H1 (cell line): ENCODE data around the gene PROSER2. TPM values are rescaled to one million over a fixed set of nuclear protein-coding genes. Genes with fewer than 3 reads are reported as not detected.

Experiments
- CTCF ChIA-PET: fragments of 300-600 bp; sonication (Branson Sonifier 250); formaldehyde crosslinking; loops from one replicate; lab custom pipeline; 2021; ENCODE audit not compliant: partially characterized antibody; lab: Charles Lee
- POLR2A ChIA-PET: fragments of 300-600 bp; sonication (Branson Sonifier 250); formaldehyde crosslinking; loops from one replicate; lab custom pipeline; 2021; ENCODE audit warnings: inconsistent platforms; ENCODE audit not compliant: partially characterized antibody; lab: Charles Lee
- DNase-seq, 2 experiments: peaks; one replicate each; pipeline versions ENCODE4 v3.0.0 to v3.0.0-alpha.2; 2010 to 2022; ENCODE audit warnings: low spot score in 2 of 2, low read depth in 1 of 2, mixed read lengths in 1 of 2
- FAIRE-seq: peaks from 2 replicates; lab custom pipeline; 2011; peaks lifted over from hg19 to GRCh38; lab: Jason Lieb, UNC
- H2AFZ ChIP-seq: 2 replicates; pipeline ENCODE4 v1.8.1; 2012; ENCODE audit warnings: low read length, inconsistent platforms
- H2AK5ac ChIP-seq: 2 replicates; pipeline ENCODE4 v1.6.1; 2013; ENCODE audit warnings: low read depth, low read length
- H2BK120ac ChIP-seq: replicated peaks from 2 replicates; pipeline ENCODE3; 2013; ENCODE audit warnings: low read depth, low read length, inconsistent platforms
- H2BK12ac ChIP-seq: 2 replicates; pipeline ENCODE4 v1.6.1; 2013; ENCODE audit warnings: low read depth, low read length
- H2BK15ac ChIP-seq: 2 replicates; pipeline ENCODE4 v1.6.1; 2013; ENCODE audit warnings: low read length
- H2BK20ac ChIP-seq: 2 replicates; pipeline ENCODE4 v1.6.1; 2013; ENCODE audit warnings: low read length
- H2BK5ac ChIP-seq: 2 replicates; pipeline ENCODE4 v1.6.1; 2013; ENCODE audit warnings: low read depth, low read length
- H3K14ac ChIP-seq: 2 replicates; pipeline ENCODE4 v1.6.1; 2013; ENCODE audit warnings: inconsistent platforms; ENCODE audit not compliant: insufficient read length
- H3K18ac ChIP-seq: 2 replicates; pipeline ENCODE4 v1.6.1; 2013; ENCODE audit warnings: low read length; ENCODE audit errors: extremely low read depth
- H3K23ac ChIP-seq: 2 replicates; pipeline ENCODE4 v1.6.1; 2013; ENCODE audit warnings: inconsistent platforms; ENCODE audit not compliant: insufficient read length
- H3K23me2 ChIP-seq: 2 replicates; pipeline ENCODE4 v1.6.1; 2013; ENCODE audit warnings: low read depth, low read length
- H3K27ac ChIP-seq: 2 replicates; pipeline ENCODE4 v1.6.1; 2011; ENCODE audit warnings: low read depth, low read length, inconsistent platforms
- H3K27me3 ChIP-seq, 4 experiments: replicated peaks in 1 of 4; 1 replicate in 1 of 4; 2 replicates in 3 of 4; pipeline versions ENCODE4 v1.6.1 to v1.8.1; 2011 to 2013; ENCODE audit warnings: low read length in 3 of 4, mild to moderate bottlenecking in 3 of 4, inconsistent platforms in 2 of 4, mixed read lengths in 2 of 4, moderate library complexity in 1 of 4; ENCODE audit not compliant: control insufficient read depth in 3 of 4, insufficient read depth in 3 of 4; ENCODE audit errors: extremely low read depth in 1 of 4
- H3K36me3 ChIP-seq, 4 experiments: 2 replicates each; pipeline versions ENCODE4 v1.6.1 to v1.8.1; 2011 to 2013; ENCODE audit warnings: mild to moderate bottlenecking in 4 of 4, low read length in 3 of 4, moderate library complexity in 2 of 4, control low read depth in 1 of 4, inconsistent platforms in 1 of 4; ENCODE audit not compliant: insufficient read depth in 4 of 4, control insufficient read depth in 2 of 4
- H3K4ac ChIP-seq: replicated peaks from 2 replicates; pipeline ENCODE3; 2013; ENCODE audit warnings: low read length, low read depth, mixed read lengths, inconsistent platforms; ENCODE audit not compliant: insufficient read length
- H3K4me1 ChIP-seq, 4 experiments: replicated peaks in 1 of 4; 1 replicate in 1 of 4; 2 replicates in 3 of 4; pipeline versions ENCODE4 v1.6.1 to v1.8.1; 2011 to 2013; ENCODE audit warnings: low read length in 3 of 4, inconsistent platforms in 2 of 4, mixed read lengths in 1 of 4; ENCODE audit not compliant: insufficient read depth in 4 of 4, control insufficient read depth in 3 of 4
- H3K4me2 ChIP-seq, 2 experiments: 2 replicates each; pipeline versions ENCODE4 v1.6.1 to v1.8.1; 2011 to 2013; ENCODE audit warnings: low read depth in 2 of 2, low read length in 2 of 2, control low read depth in 1 of 2, inconsistent platforms in 1 of 2, mild to moderate bottlenecking in 1 of 2; ENCODE audit not compliant: insufficient read depth in 1 of 2
- H3K4me3 ChIP-seq, 4 experiments: fragments of 200-600, 300-600 bp in 1 of 4; sonication (generic), shearing (Covaris generic), sonication (Bioruptor Twin) in 1 of 4; 2 replicates each; pipeline versions ENCODE4 v1.5.1 to v1.8.1; 2011 to 2016; ENCODE audit warnings: low read length in 4 of 4, low read depth in 3 of 4, control low read depth in 2 of 4, inconsistent platforms in 2 of 4, mild to moderate bottlenecking in 2 of 4, mixed read lengths in 1 of 4, moderate library complexity in 1 of 4; ENCODE audit not compliant: insufficient read depth in 2 of 4; ENCODE audit errors: extremely low read depth in 1 of 4
- H3K56ac ChIP-seq: replicated peaks from 2 replicates; pipeline ENCODE3; 2013; ENCODE audit warnings: low read depth, mild to moderate bottlenecking, mixed read lengths, low read length, inconsistent platforms; ENCODE audit not compliant: insufficient read length
- H3K79me1 ChIP-seq: 2 replicates; pipeline ENCODE4 v1.6.1; 2013; ENCODE audit warnings: low read depth, low read length, control low read depth
- H3K79me2 ChIP-seq, 2 experiments: 2 replicates each; pipeline versions ENCODE4 v1.6.1 to v1.8.1; 2012 to 2013; ENCODE audit warnings: low read length in 2 of 2, mild to moderate bottlenecking in 2 of 2, inconsistent platforms in 1 of 2; ENCODE audit not compliant: insufficient read depth in 2 of 2, control insufficient read depth in 1 of 2
- H3K9ac ChIP-seq, 4 experiments: replicated peaks in 1 of 4; 1 replicate in 1 of 4; 2 replicates in 3 of 4; pipeline versions ENCODE4 v1.6.1 to v1.8.1; 2011 to 2013; ENCODE audit warnings: low read depth in 3 of 4, low read length in 3 of 4, control low read depth in 2 of 4, mild to moderate bottlenecking in 2 of 4, moderate library complexity in 2 of 4, inconsistent platforms in 1 of 4; ENCODE audit errors: extremely low read depth in 1 of 4
- H3K9me3 ChIP-seq, 2 experiments: 2 replicates each; pipeline versions ENCODE4 v1.6.1 to v1.8.1; 2012 to 2013; ENCODE audit warnings: mild to moderate bottlenecking in 2 of 2, moderate library complexity in 2 of 2, control low read depth in 1 of 2, inconsistent platforms in 1 of 2, low read depth in 1 of 2, low read length in 1 of 2, mixed read lengths in 1 of 2; ENCODE audit not compliant: insufficient read depth in 2 of 2
- H4K20me1 ChIP-seq, 2 experiments: replicated peaks in 1 of 2; 2 replicates each; pipeline versions ENCODE3 to v1.8.1; 2011 to 2013; ENCODE audit warnings: inconsistent platforms in 2 of 2, low read length in 2 of 2, mild to moderate bottlenecking in 1 of 2; ENCODE audit not compliant: insufficient read depth in 2 of 2, control insufficient read depth in 1 of 2
- H4K5ac ChIP-seq: 2 replicates; pipeline ENCODE4 v1.6.1; 2013; ENCODE audit warnings: low read length, low read depth, mixed read lengths, inconsistent platforms; ENCODE audit not compliant: insufficient read length
- H4K8ac ChIP-seq: 2 replicates; pipeline ENCODE4 v1.8.0; 2013; ENCODE audit warnings: mild to moderate bottlenecking, moderate library complexity, low read length, inconsistent platforms; ENCODE audit not compliant: insufficient read depth; ENCODE audit errors: extremely low read depth
- H4K91ac ChIP-seq: replicated peaks from 2 replicates; pipeline ENCODE3; 2013; ENCODE audit warnings: low read length, mixed read lengths, inconsistent platforms; ENCODE audit not compliant: insufficient read length
- CTBP2 ChIP-seq: IDR thresholded peaks from 2 replicates; pipeline ENCODE4 v1.7.0; 2011; ENCODE audit warnings: borderline replicate concordance, mild to moderate bottlenecking, moderate library complexity, mixed read lengths, low read length; ENCODE audit not compliant: insufficient read depth, insufficient read length
- EZH2 ChIP-seq: fragments of 200-600 bp; sonication (generic); IDR thresholded peaks from 2 replicates; pipeline ENCODE4 v1.7.1; 2012; ENCODE audit warnings: low read depth, mild to moderate bottlenecking, moderate library complexity, low read length, inconsistent platforms; ENCODE audit not compliant: severe bottlenecking
- RFX5 ChIP-seq: IDR thresholded peaks from 2 replicates; pipeline ENCODE4 v1.6.1; 2011; ENCODE audit warnings: low read depth, low read length, improper control_type of control experiment, borderline replicate concordance
- SP4 ChIP-seq: IDR thresholded peaks from 2 replicates; pipeline ENCODE4 v1.6.1; 2012; ENCODE audit warnings: low read length, inconsistent platforms
- WGBS, 2 experiments: shearing (Covaris generic) in 1 of 2; methylation state at CpG; one replicate each; pipeline versions ENCODE4 v1.1.6 to v1.1.7; 2013 to 2015; ENCODE audit warnings: low lambda C conversion rate in 2 of 2, mixed read lengths in 2 of 2, inconsistent platforms in 1 of 2, low coverage in 1 of 2, missing lambda C conversion rate in 1 of 2; ENCODE audit not compliant: insufficient replicate concordance in 2 of 2, insufficient coverage in 1 of 2, insufficient read length in 1 of 2; ENCODE audit errors: extremely low coverage in 1 of 2, missing lambda C conversion rate in 1 of 2; 5-methylcytosine and 5-hydroxymethylcytosine counted together
- polyA plus RNA-seq, 7 experiments: library from polyadenylated mRNA; depleted of rRNA in 3 of 7; stranded (reverse) in 5 of 7; unstranded in 2 of 7; fragments of >200 nt in 5 of 7; fragments of 200-250 nt in 2 of 7; gene quantifications; 1 replicate in 5 of 7; 2 replicates in 1 of 7; 4 replicates in 1 of 7; pipeline versions ENCODE4 v1.2.1 to v1.2.3, GENCODE V29; 2011 to 2013; ENCODE audit warnings: missing spikeins in 2 of 7, mixed read lengths in 2 of 7
- total RNA-seq: library from RNA; stranded (reverse); fragmentation: NEBNext Ultra II Directional; extraction: Animal tissue kit (Norgen Biotek cat#: 25700); gene quantifications from 2 replicates; pipeline ENCODE4 v1.2.1, GENCODE V29; 2021

The PROSER2 gene
- total and polyA plus RNA-seq, 2 of the 8 experiments (the other 6 are each of a cell fraction or from before 2014, with no cell fraction given) = 3.9 to 13.7 TPM

DNA sequence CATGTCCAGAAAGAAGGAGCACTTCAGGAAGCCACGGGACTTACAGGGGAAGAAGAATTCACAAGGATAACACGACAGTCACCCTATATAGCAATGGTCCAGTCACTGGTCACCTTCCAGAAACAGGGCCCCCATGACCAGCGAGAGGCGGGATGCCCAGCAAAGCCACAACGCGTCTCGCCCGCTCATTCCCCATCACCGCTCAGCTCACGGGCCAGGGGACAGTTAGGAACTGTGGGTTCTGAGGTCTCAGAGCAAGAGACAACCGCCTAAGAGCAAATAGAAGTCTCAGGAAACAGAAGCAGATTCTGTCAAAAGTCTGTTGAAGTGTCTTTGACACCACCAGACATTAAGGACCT, 71.9 kb downstream of the PROSER2 start:
- no peak overlapping the region for H3K27ac ChIP-seq

More for the DNA sequence above, 71.9 kb downstream of the PROSER2 start:
- Histone ChIP-seq H3K4me2 (no peak overlapping the region), H4K91ac (no peak overlapping the region), H4K5ac (no peak overlapping the region), H3K79me2 (no peaks in the 10 kb centered on the region), H3K18ac (no peak overlapping the region), H3K79me1 (no peaks in the 10 kb centered on the region), H2BK120ac (no peak overlapping the region), H2BK20ac (no peak overlapping the region), H3K4me3 (no peak overlapping the region), H3K56ac (no peak overlapping the region), H3K36me3 (no peaks in the 10 kb centered on the region), H3K9me3 (no peaks in the 10 kb centered on the region), H4K8ac (no peak overlapping the region), H4K20me1 (no peaks in the 10 kb centered on the region), H2BK15ac (no peak overlapping the region), H3K14ac (no peak overlapping the region), H2BK5ac (no peak overlapping the region), H2AK5ac (no peak overlapping the region), H2BK12ac (no peak overlapping the region), H3K27me3 (no peaks in the 10 kb centered on the region; a peak in 1 of 7 replicates), H3K23ac (no peak overlapping the region), H3K4ac (no peak overlapping the region), H3K4me1 (no peaks in the 10 kb centered on the region), H3K9ac (no peak overlapping the region), H3K23me2 (no peaks in the 10 kb centered on the region), H2AFZ (no peak overlapping the region)
- DNase-seq (no peak), FAIRE-seq (no peak)
- 92% methylated on average over 11 of the region's 11 CpGs; no CpG with 5 or more reads in 1 of the 2 experiments for WGBS, 2 experiments
- ChIA-PET CTCF (interaction anchor here (2.0 kb wide), 1 partner anchor 14 kb away, joined by 6 read pairs; no protein-coding TSS in a partner anchor), POLR2A (interaction anchor here (1.2 kb wide), 1 partner anchor 18 kb away, joined by 4 read pairs; no protein-coding TSS in a partner anchor)
- TF ChIP-seq CTBP2 (no peak), RFX5 (no peak), SP4 (no peak), EZH2 (no peak)
